Psoas muscle (tissue), 8 donors: ENCODE measurements around the gene EHD4. TPM values are rescaled to one million over a fixed set of nuclear protein-coding genes. Genes with fewer than 3 reads are reported as not detected.

Experiments used
- ATAC-seq, 4 donors: fragments of 200-7000 bp; cut with Tn5 transposase; one replicate each; pipeline ENCODE4 v1.9.1; 2020; ENCODE audit warnings: moderate library complexity in 3 of 4, mild to moderate bottlenecking in 2 of 4
- DNase-seq, 2 donors: peaks; one replicate each; pipeline ENCODE4 v3.0.0-alpha.2; 2020
- H3K27ac ChIP-seq: fragments of 200-600 bp; one replicate; pipeline ENCODE4 v1.8.0; 2022
- H3K27me3 ChIP-seq, 3 donors: fragments of 200-600 bp in 1 of 3; one replicate each; pipeline versions ENCODE4 v1.6.1 to v1.8.0; 2013 to 2022; ENCODE audit warnings: low read length in 2 of 3, mild to moderate bottlenecking in 2 of 3, moderate library complexity in 1 of 3; ENCODE audit not compliant: insufficient read depth in 3 of 3
- H3K36me3 ChIP-seq, 2 donors: fragments of 200-600 bp in 1 of 2; one replicate each; pipeline versions ENCODE4 v1.6.1 to v1.8.0; 2013 to 2022; ENCODE audit warnings: low read depth in 1 of 2, mild to moderate bottlenecking in 1 of 2, moderate library complexity in 1 of 2; ENCODE audit not compliant: insufficient read depth in 1 of 2
- H3K4me1 ChIP-seq: fragments of 200-600 bp; one replicate; pipeline ENCODE4 v1.8.0; 2022
- H3K4me3 ChIP-seq: fragments of 200-600 bp; one replicate; pipeline ENCODE4 v1.8.0; 2022; ENCODE audit warnings: mild to moderate bottlenecking
- H3K9me3 ChIP-seq: fragments of 200-600 bp; one replicate; pipeline ENCODE4 v1.8.0; 2022
- whole genome bisulfite sequencing, 3 donors: extraction: QIAGEN DNeasy Blood & Tissue Kit; methylation state at CpG; one replicate each; pipeline versions ENCODE4 v1.1.6 to v1.1.7; 2013; 5-methylcytosine and 5-hydroxymethylcytosine counted together
- intact Hi-C, 2 donors: fragments of 100-400 bp; cut with DNase I; formaldehyde crosslinking; loops; one replicate each; pipeline versions ENCODE4 v1.11.0 to v1.14.2; 2022
- polyA plus RNA-seq, 3 donors: library from polyadenylated mRNA; stranded (reverse); fragments of 200-250 nt; gene quantifications; one replicate each; pipeline ENCODE4 v1.2.3, GENCODE V29; 2013
- total RNA-seq, 4 donors: library from RNA; stranded (reverse); fragmentation: NEBNext Ultra II Directional in 2 of 4; extraction: Animal tissue kit (Norgen Biotek cat#: 25700) in 2 of 4; gene quantifications; one replicate each; pipeline versions ENCODE4 v1.2.1 to v1.2.4, GENCODE V29; 2021 to 2023
- TF ChIP-seq, protein P1 (sequence below): fragments of 200-600 bp; IDR thresholded peaks from one replicate; pipeline ENCODE4 v1.8.0; 2022; ENCODE audit warnings: antibody characterized with exemption
- donor health status: healthy with polysubstance abuse.
- donor health status: DM: no; HTN: no; CAD: no; lungs with moderate emphysema.
- donor health status: Bipolar disorder and iron deficiency.
- donor health status: healthy.
- donor health status: DM: yes; HTN: yes; CAD: no.
- donor health status: DM: no; HTN: no; CAD: no.
- donor health status: DM: no; HTN: no; CAD: no.
- donor health status: DM: yes; HTN: yes; CAD: no.

Gene EHD4
- total and polyA plus RNA-seq, 7 donors, result 1.7 to 9.6 (median 5.3) TPM

DNA sequence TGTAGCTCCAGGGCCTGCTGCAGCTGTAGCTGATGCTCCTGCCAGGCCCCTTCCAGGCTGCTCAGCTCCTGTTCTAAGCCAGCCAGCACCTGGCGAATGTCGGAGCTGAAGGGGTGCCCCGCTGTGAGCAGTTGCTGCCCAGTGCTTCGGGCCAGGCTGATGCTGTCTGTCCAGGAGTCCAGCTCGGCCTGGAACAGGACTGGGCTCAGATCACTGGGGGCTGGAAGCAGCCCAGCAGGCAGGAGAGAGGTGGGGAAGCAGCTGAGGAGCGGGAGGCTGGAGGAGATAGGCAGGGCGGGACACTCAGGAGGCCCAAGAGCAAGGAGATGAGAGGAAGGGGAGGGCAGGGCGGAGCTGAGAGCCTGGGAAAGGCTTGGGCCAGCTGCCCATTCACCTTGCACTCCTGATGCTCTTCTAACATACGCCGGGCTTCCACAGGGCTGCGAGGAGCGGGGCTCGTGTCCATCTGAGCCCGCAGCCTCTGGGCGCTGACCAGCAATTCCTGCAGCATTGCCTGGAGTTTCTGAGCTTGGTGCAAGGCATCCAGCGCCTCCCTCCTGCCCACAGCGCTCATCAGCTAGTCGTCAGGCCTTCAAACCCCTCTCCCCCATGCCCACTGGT lies 110.5 kb downstream of the EHD4 start:
- WGBS, 3 donors, result 80 to 83% (median 80%) methylated on average over 15 to 18 of the region's 18 CpGs
- H3K27ac ChIP-seq, result no peak overlapping the region
- DNase-seq (no peak), ATAC-seq (no peak)
- H3K4me1 ChIP-seq, result no peaks in the 10 kb centered on the region
- intact Hi-C loops, result no loop called here
- H3K4me3 ChIP-seq, result no peak overlapping the region
- H3K9me3 ChIP-seq, result no peaks in the 10 kb centered on the region
- TF ChIP-seq, protein P1, sequence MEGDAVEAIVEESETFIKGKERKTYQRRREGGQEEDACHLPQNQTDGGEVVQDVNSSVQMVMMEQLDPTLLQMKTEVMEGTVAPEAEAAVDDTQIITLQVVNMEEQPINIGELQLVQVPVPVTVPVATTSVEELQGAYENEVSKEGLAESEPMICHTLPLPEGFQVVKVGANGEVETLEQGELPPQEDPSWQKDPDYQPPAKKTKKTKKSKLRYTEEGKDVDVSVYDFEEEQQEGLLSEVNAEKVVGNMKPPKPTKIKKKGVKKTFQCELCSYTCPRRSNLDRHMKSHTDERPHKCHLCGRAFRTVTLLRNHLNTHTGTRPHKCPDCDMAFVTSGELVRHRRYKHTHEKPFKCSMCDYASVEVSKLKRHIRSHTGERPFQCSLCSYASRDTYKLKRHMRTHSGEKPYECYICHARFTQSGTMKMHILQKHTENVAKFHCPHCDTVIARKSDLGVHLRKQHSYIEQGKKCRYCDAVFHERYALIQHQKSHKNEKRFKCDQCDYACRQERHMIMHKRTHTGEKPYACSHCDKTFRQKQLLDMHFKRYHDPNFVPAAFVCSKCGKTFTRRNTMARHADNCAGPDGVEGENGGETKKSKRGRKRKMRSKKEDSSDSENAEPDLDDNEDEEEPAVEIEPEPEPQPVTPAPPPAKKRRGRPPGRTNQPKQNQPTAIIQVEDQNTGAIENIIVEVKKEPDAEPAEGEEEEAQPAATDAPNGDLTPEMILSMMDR, result no peak
- H3K27me3 ChIP-seq, result no peaks in the 10 kb centered on the region
- no peaks in the 10 kb centered on the region for H3K36me3 ChIP-seq

DNA sequence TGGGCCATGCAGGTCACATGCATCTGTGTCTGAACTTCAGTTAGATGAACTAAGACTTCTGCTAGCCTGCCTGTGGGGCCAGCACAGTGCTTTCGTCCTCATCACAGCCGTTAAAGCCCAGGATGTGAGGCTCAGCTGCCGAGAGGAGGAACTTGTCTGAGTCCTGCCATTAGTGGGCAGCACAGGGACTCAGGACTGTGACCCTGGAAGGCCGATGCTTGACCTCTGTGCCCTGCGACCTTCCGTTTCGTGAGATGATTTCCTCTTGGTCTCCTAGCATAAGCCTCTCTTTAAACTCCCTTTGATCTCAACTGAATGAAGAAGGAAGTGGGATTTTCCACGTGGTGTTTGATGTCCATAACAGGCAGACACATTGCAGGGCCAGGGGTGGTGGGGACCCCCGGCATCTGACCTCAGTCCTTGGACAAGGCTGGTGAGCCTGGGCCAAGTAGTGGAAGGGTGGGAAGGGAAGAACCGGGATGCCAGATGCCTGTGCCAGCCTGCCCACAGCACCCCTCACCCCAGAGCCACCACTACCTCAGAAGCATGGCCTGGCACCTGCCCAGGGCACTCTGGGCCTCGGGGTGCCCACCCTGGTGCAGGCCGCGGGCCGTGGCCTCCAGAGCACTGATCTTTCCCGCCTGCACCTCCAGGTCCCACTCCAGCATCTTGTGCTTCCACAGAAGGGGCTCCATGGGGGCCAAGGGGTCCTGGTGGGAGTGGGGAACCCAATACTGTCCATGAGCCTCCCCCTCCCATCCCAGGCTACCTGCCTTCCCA lies 112.1 kb downstream of the EHD4 start:
- TF ChIP-seq, protein P1, result no peak
- WGBS, 3 donors, result 62 to 68% (median 63%) methylated on average over 15 of the region's 15 CpGs
- Histone ChIP-seq H3K27ac (no peak overlapping the region), H3K4me3 (no peak overlapping the region), H3K36me3 (no peaks in the 10 kb centered on the region), H3K9me3 (no peaks in the 10 kb centered on the region), H3K27me3 (peaks cover 0 to 1% (median 0%) of the 10 kb centered on the region in 3 donors), H3K4me1 (no peaks in the 10 kb centered on the region)
- ATAC-seq, result no peak
- intact Hi-C loops, result no loop called here
- no peak for DNase-seq

DNA sequence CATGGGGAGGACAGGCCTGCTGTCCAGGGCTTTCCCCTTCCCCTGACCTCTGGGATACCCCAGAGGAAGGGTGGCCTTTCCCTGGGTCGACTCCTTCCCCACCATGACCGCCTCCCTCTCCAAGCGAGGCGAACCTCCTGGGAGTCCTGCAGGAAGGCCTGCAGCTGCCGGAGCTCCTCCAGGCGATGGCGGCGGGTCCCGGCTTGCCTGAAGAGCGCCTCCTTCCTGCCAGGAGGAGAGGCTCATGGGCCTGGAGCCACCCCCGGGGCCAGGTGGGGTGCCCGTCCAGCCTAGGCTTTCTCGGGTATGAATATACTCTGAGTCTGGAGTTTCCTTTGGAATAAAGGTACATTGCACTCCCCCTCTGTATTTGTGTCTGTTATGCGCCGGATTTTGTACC lies 113.6 kb downstream of the EHD4 start:
- TF ChIP-seq, protein P1, result no peak
- no peak for ATAC-seq
- intact Hi-C loops, result no loop called here
- Histone ChIP-seq H3K4me3 (no peak overlapping the region), H3K27ac (no peak overlapping the region), H3K9me3 (no peaks in the 10 kb centered on the region), H3K27me3 (peaks cover 0 to 3% (median 2%) of the 10 kb centered on the region in 3 donors), H3K36me3 (no peaks in the 10 kb centered on the region), H3K4me1 (no peaks in the 10 kb centered on the region)
- 72 to 86% (median 77%) methylated on average over 15 of the region's 15 CpGs for WGBS, 3 donors
- no peak for DNase-seq

DNA sequence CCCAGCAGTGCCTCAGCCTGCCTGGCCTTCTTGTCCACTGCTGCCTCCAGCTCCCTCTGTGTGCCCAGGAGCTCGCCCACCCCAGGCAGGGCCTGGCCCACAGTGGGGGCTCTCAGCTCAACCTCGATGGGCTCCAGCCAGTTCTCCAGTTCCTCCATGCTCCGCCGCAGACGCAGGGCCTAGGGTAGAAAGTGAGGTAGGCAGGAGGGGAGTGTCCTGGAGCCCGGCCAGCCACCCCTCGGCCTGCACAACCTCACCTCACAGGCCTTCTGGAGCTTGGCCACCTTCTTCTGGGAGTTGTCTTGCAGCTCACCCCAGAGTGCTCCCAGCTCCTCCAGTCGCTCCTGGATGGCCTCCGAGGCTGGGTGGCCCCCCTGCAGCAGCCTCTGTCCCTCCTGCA lies 115.0 kb downstream of the EHD4 start:
- intact Hi-C loops, result no loop called here
- WGBS, 3 donors, result 89 to 94% (median 93%) methylated on average over 7 to 9 of the region's 9 CpGs
- H3K4me1 ChIP-seq, result no peaks in the 10 kb centered on the region
- DNase-seq (no peak), ATAC-seq (no peak)
- peaks cover 0 to 12% (median 4%) of the 10 kb centered on the region in 3 donors for H3K27me3 ChIP-seq
- TF ChIP-seq, protein P1, result no peak
- no peaks in the 10 kb centered on the region for H3K36me3 ChIP-seq
- H3K27ac ChIP-seq, result no peak overlapping the region
- no peak overlapping the region for H3K4me3 ChIP-seq
- no peaks in the 10 kb centered on the region for H3K9me3 ChIP-seq
